HFFc6 (cell line): ENCODE data around the gene CENPX. TPM values are rescaled to one million over a fixed set of nuclear protein-coding genes. Genes with fewer than 3 reads are reported as not detected.
A peak's percentile ranks its signal among the peaks of the same experiment; 100 is the strongest.

Experiments used
- DNase-seq: peaks from one replicate; pipeline ENCODE4 v3.0.0-alpha.2; 2018
- H3K27ac Mint-ChIP-seq: 2 replicates; pipeline ENCODE4 v1.8.0; 2020; ENCODE audit warnings: mild to moderate bottlenecking, mixed read lengths
- H3K27me3 Mint-ChIP-seq: 2 replicates; pipeline ENCODE4 v1.8.0; 2021; ENCODE audit warnings: mild to moderate bottlenecking, moderate library complexity, mixed read lengths; ENCODE audit not compliant: insufficient read depth
- H3K36me3 Mint-ChIP-seq: 2 replicates; pipeline ENCODE4 v1.8.0; 2021; ENCODE audit warnings: low read depth, mixed read lengths
- H3K4me1 Mint-ChIP-seq: 2 replicates; pipeline ENCODE4 v1.8.0; 2020; ENCODE audit warnings: low read depth, mixed read lengths
- H3K4me3 Mint-ChIP-seq: 2 replicates; pipeline ENCODE4 v1.8.0; 2020; ENCODE audit warnings: mild to moderate bottlenecking, moderate library complexity, mixed read lengths
- H3K9me3 Mint-ChIP-seq: 2 replicates; pipeline ENCODE4 v1.8.0; 2020; ENCODE audit warnings: mild to moderate bottlenecking, mixed read lengths
- total RNA-seq, 6 experiments: library from RNA; stranded (reverse); fragmentation: NEBNext Ultra II Directional; extraction: Animal tissue kit (Norgen Biotek cat#: 25700); gene quantifications; 2 replicates in 1 of 6; 3 replicates in 5 of 6; pipeline ENCODE4 v1.2.3, GENCODE V29; 2021
- TF ChIP-seq, protein P1 (sequence below): fragments of 200-600 bp; sonication (generic); IDR thresholded peaks from 2 replicates; pipeline ENCODE4 v1.5.0; 2021; ENCODE audit warnings: antibody characterized with exemption, mild to moderate bottlenecking

Gene CENPX
- total RNA-seq, 6 experiments from 2014 or later, result 60.6 to 83.9 (median 73.3) TPM

DNA sequence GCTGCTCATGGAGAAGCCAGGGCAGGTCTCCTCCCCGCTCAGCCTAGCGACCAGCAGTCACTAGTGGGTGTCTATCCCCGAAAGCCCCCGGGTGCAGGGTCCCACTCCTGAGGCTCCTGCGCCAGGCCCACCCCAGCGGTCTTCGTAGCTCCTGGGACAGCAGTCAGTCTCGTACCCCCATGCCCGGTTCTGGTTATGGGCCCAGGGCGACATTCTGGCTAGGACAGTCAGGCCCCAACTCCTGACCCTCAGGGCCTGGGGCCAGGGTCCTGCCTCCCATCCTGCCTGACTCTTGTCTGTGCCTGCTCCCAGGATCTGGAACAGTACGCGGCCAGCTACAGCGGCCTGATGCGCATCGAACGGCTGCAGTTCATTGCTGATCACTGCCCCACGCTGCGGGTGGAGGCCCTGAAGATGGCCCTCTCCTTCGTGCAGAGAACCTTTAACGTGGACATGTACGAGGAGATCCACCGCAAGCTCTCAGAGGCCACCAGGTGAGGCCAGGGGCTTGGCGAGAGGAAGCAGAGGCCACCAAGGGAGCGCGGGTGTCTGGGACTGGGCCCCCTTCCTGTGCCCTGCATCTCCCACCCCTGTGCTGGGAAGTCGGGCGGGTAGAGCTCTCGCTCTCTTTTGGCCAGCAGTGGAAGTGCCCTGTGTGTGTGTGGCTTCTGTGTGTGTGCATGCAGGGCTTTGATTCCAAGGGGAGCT, 31.0 kb upstream of the CENPX start:
- peak overlapping the region; percentile 90 for H3K4me3 Mint-ChIP-seq
- peak overlapping the region; percentile 16; the same call in 1 of the 2 replicates for H3K27ac Mint-ChIP-seq
- no peaks in the 10 kb centered on the region for H3K9me3 Mint-ChIP-seq
- TF ChIP-seq, protein P1, sequence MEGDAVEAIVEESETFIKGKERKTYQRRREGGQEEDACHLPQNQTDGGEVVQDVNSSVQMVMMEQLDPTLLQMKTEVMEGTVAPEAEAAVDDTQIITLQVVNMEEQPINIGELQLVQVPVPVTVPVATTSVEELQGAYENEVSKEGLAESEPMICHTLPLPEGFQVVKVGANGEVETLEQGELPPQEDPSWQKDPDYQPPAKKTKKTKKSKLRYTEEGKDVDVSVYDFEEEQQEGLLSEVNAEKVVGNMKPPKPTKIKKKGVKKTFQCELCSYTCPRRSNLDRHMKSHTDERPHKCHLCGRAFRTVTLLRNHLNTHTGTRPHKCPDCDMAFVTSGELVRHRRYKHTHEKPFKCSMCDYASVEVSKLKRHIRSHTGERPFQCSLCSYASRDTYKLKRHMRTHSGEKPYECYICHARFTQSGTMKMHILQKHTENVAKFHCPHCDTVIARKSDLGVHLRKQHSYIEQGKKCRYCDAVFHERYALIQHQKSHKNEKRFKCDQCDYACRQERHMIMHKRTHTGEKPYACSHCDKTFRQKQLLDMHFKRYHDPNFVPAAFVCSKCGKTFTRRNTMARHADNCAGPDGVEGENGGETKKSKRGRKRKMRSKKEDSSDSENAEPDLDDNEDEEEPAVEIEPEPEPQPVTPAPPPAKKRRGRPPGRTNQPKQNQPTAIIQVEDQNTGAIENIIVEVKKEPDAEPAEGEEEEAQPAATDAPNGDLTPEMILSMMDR, result no peak
- H3K4me1 Mint-ChIP-seq, result peaks cover 10% of the 10 kb centered on the region; the same call in 1 of the 2 replicates
- no peaks in the 10 kb centered on the region for H3K36me3 Mint-ChIP-seq
- H3K27me3 Mint-ChIP-seq, result no peaks in the 10 kb centered on the region
- no peak for DNase-seq

DNA sequence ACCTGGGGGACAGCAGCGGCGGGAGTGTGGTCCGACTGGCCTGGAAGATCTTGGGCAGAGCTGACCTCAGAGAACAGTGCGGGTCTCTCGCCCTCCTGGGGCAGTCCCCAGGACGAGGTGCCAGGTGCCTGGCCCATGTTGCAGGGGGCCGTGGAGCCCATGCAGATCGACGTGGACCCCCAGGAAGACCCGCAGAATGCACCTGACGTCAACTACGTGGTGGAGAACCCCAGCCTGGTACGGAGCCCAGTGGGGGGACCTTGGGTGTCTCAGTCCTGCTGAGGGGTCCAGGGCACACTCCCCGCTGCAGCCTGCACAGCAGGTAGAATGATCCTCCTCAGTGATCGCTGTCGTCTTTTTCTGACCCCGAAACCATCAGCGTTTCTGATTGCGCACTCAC, 30.5 kb upstream of the CENPX start:
- no peak for DNase-seq
- Mint-ChIP-seq H3K9me3 (no peaks in the 10 kb centered on the region), H3K4me3 (peak overlapping the region; percentile 90), H3K4me1 (peaks cover 10% of the 10 kb centered on the region; the same call in 1 of the 2 replicates), H3K27me3 (no peaks in the 10 kb centered on the region), H3K27ac (peak overlapping the region; percentile 16; the same call in 1 of the 2 replicates), H3K36me3 (no peaks in the 10 kb centered on the region)
- TF ChIP-seq, protein P1, result no peak

DNA sequence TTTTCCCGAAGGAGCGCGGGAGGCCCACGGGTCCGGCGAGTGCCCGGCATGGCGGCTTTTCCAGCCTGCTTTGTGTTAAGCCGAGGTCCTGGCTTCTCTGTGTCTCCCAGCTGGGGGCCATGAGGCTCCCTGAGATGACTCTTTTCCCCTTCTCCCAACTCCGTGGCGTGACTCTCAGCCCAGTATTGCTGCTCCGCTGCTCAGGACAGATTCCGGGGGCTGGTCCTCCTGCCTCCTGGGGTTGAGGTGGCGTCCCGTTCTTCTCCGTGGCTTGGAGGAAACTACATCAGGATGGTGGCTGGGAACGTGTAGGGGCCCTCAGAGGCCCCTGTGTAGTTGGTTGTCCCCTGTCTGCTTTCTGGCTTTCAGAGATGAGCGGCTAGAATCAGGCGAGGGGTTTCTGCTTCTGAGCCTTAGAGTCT, 30.0 kb upstream of the CENPX start:
- peak overlapping the region; percentile 90 for H3K4me3 Mint-ChIP-seq
- no peaks in the 10 kb centered on the region for H3K9me3 Mint-ChIP-seq
- TF ChIP-seq, protein P1, result no peak
- H3K36me3 Mint-ChIP-seq, result peaks cover 2% of the 10 kb centered on the region; the same call in 1 of the 2 replicates
- peak overlapping the region; percentile 67 for H3K27ac Mint-ChIP-seq
- no peak for DNase-seq
- H3K27me3 Mint-ChIP-seq, result no peaks in the 10 kb centered on the region
- peaks cover 10% of the 10 kb centered on the region; the same call in 1 of the 2 replicates for H3K4me1 Mint-ChIP-seq

DNA sequence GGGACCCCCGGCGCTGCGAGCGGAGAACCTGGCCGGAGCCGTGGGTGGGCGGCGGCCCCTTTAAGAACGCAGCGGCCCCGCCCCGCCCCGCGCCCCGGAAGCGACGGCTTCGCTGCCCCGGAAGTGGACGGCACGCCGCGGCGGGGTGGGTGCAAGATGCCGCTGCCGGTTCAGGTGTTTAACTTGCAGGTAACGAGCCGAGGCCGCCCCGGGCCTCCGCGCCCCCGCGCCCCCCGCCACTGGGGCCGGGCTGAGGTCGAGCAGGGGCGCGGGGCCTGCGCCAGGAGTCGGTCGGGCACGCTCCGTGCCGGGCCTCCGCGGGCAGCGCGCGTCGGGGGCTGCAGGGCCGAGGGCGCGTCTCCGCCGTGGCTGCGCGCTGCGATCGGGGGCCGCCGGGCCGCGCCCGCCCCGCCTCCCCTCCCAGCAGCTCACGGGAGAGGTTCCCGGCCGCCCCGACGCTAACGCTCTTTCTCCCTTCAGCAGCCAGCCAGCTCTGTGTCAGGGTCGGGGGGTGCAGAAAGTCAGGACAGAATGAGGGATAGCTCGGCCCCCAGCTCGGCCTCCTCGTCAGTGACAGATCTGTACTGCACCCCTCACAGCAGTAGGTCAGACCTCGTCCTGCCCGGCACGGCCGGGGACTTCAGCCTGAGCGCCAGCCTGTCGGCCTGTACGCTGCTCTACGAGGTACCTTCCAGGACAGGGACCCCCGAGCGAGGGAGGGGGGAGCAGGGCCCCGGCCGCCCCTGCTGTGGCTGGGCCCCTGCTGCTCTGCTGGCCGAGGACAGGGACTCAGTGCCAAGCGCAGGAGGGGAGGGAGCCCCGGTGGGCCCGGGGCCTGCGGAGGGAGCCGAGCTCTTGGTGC, 29.3 kb upstream of the CENPX start, which contains the start of the genes GPS1 and RFNG:
Gene GPS1, plus strand, starts transcription at position 123 of the 862 bp plus-strand sequence. Its CDS starts 34 bp downstream, at position 157.
Gene RFNG, minus strand, starts transcription at position 36 of the 862 bp plus-strand sequence. CDS start 45 bp downstream, outside the sequence.
- TF ChIP-seq, protein P1, result no peak
- no peak for DNase-seq
- Mint-ChIP-seq H3K4me3 (peak within 1 kb of the TSS; percentile 90), H3K36me3 (peaks cover 5% of the 10 kb centered on the region; the same call in 1 of the 2 replicates), H3K4me1 (peaks cover 10% of the 10 kb centered on the region; the same call in 1 of the 2 replicates), H3K9me3 (no peaks in the 10 kb centered on the region), H3K27me3 (no peaks in the 10 kb centered on the region), H3K27ac (peak within 1 kb of the TSS; percentile 77)

DNA sequence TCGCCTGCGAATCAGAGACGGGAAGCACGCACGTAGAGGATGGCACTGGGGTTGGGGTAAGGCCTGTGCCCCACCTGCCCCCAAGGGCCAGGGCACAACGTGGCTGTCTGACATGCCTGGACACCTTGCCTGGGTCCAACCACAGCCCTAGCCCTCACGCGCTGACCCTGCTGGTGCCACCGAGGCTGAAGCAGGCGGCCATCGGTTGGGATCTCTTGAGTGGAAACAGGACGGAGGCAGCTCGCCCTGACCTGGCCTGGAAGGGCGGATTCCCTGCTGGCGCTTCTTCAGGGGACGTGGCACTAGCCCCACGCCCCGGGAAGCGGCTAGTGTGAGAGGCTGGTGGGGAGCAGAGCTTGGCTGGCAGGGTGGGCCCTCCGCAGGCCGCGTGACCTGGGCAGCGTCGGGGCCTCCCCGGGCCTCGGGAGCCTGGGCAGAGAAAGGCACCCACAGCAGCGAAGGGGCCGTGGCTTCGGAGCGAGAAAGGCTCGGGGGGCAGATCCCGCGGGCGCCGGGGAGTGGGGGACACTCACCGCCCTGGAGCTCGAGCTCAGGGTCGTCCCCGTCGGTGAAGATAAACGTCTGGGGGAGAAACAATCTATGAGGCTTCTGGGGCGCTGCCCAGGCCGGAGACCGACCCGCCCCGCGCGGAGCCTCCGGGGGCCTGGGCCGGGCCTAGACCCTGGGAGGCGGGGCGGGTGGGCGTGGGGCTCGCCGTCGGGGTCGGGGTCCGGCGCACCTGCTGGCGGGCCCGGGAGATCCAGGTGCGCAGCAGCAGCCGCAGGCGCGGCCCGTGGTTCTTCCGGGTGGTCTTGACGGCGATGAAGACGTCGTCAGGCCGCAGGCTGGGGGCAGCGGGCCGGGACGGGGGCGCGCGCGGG, 28.3 kb upstream of the CENPX start:
- TF ChIP-seq, protein P1, result no peak
- no peaks in the 10 kb centered on the region for H3K27me3 Mint-ChIP-seq
- peaks cover 5% of the 10 kb centered on the region; the same call in 1 of the 2 replicates for H3K36me3 Mint-ChIP-seq
- H3K4me3 Mint-ChIP-seq, result peak overlapping the region; percentile 88
- H3K27ac Mint-ChIP-seq, result peak overlapping the region; percentile 76
- no peak for DNase-seq
- H3K9me3 Mint-ChIP-seq, result no peaks in the 10 kb centered on the region
- H3K4me1 Mint-ChIP-seq, result peaks cover 10% of the 10 kb centered on the region; the same call in 1 of the 2 replicates
